ENCODE results near the gene VSTM1.
A peak's percentile ranks its signal among the peaks of the same experiment; 100 is the strongest.

- no peak for TF ChIP-seq EZH2 (IDR thresholded peaks at IDR 0.05; ENCODE audit: borderline replicate concordance, low read length)
- TF ChIP-seq, protein P1, sequence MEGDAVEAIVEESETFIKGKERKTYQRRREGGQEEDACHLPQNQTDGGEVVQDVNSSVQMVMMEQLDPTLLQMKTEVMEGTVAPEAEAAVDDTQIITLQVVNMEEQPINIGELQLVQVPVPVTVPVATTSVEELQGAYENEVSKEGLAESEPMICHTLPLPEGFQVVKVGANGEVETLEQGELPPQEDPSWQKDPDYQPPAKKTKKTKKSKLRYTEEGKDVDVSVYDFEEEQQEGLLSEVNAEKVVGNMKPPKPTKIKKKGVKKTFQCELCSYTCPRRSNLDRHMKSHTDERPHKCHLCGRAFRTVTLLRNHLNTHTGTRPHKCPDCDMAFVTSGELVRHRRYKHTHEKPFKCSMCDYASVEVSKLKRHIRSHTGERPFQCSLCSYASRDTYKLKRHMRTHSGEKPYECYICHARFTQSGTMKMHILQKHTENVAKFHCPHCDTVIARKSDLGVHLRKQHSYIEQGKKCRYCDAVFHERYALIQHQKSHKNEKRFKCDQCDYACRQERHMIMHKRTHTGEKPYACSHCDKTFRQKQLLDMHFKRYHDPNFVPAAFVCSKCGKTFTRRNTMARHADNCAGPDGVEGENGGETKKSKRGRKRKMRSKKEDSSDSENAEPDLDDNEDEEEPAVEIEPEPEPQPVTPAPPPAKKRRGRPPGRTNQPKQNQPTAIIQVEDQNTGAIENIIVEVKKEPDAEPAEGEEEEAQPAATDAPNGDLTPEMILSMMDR (IDR thresholded peaks at IDR 0.05; ENCODE audit: low read length) = peak; percentile 27; the same call in 1 of the 2 replicates
Measured at GRCh38 chr19:54030895-54031586, 32.7 kb downstream of the VSTM1 start.
